HEK293 (cell line): ENCODE results near the gene MRPL33.

Experiments used
- CTCF ChIA-PET: fragments of 350-600 bp; formaldehyde crosslinking; extraction: SDS; loops from one replicate; lab custom pipeline; 2021; ENCODE audit warnings: antibody characterized with exemption; lab: Yijun Ruan, JAX
- POLR2A ChIA-PET: fragments of 300-600 bp; formaldehyde crosslinking; extraction: SDS; loops from one replicate; lab custom pipeline; 2020; ENCODE audit warnings: antibody characterized with exemption, inconsistent platforms; lab: Yijun Ruan, JAX
- H3K27ac ChIP-seq: fragments of 200-500 bp; sonication (Bioruptor generic); 2 replicates; pipeline ENCODE4 v1.5.1; 2014; ENCODE audit warnings: low read depth, low read length, control low read depth, inconsistent platforms; ENCODE audit errors: extremely low read depth
- H3K36me3 ChIP-seq, 2 experiments: fragments of 200-500 bp in 1 of 2; sonication (Bioruptor generic) in 1 of 2; 1 replicate in 1 of 2; 2 replicates in 1 of 2; pipeline ENCODE4 v1.5.1; 2014 to 2017; ENCODE audit warnings: inconsistent platforms in 2 of 2, low read length in 2 of 2; ENCODE audit not compliant: control insufficient read depth in 2 of 2, insufficient read depth in 1 of 2
- H3K4me1 ChIP-seq: fragments of 200-500 bp; sonication (Bioruptor generic); 2 replicates; pipeline ENCODE4 v1.5.1; 2014; ENCODE audit warnings: mild to moderate bottlenecking, low read length, inconsistent platforms; ENCODE audit not compliant: control insufficient read depth, insufficient read depth
- H3K4me3 ChIP-seq: 2 replicates; pipeline ENCODE4 v1.5.1; 2011; ENCODE audit warnings: low read depth, mild to moderate bottlenecking, control low read depth, low read length, moderate library complexity
- H3K9me3 ChIP-seq: fragments of 200-500 bp; sonication (Bioruptor generic); 2 replicates; pipeline ENCODE4 v1.5.1; 2014; ENCODE audit warnings: low read depth, low read length, inconsistent platforms; ENCODE audit not compliant: control insufficient read depth, insufficient read depth
- KLF1 ChIP-seq: fragments of 450-650 bp; formaldehyde crosslinking; IDR thresholded peaks from 2 replicates; pipeline ENCODE4 v1.5.1; 2016; ENCODE audit warnings: missing biosample characterization, missing genetic modification characterization
- KLF10 ChIP-seq: fragments of 450-650 bp; IDR thresholded peaks from 2 replicates; pipeline ENCODE4 v1.5.1; 2018; ENCODE audit warnings: missing biosample characterization, mild to moderate bottlenecking, missing genetic modification characterization
- PRDM4 ChIP-seq: fragments of 450-650 bp; formaldehyde crosslinking; IDR thresholded peaks from 2 replicates; pipeline ENCODE4 v1.5.1; 2017; ENCODE audit warnings: missing biosample characterization, missing genetic modification characterization
- SALL2 ChIP-seq: fragments of 450-650 bp; formaldehyde crosslinking; IDR thresholded peaks from 2 replicates; pipeline ENCODE4 v1.5.0; 2017; ENCODE audit warnings: missing biosample characterization, mild to moderate bottlenecking, missing genetic modification characterization, borderline replicate concordance
- SP7 ChIP-seq: fragments of 450-650 bp; formaldehyde crosslinking; IDR thresholded peaks from 2 replicates; pipeline ENCODE4 v1.5.1; 2016; ENCODE audit warnings: missing biosample characterization, missing genetic modification characterization
- WT1 ChIP-seq: fragments of 450-650 bp; formaldehyde crosslinking; IDR thresholded peaks from 2 replicates; pipeline ENCODE4 v1.5.1; 2016; ENCODE audit warnings: missing biosample characterization, missing genetic modification characterization
- ZFHX2 ChIP-seq: fragments of 450-650 bp; formaldehyde crosslinking; conservative IDR thresholded peaks from 2 replicates; pipeline ENCODE4 v1.5.1; 2016; ENCODE audit warnings: missing biosample characterization, missing genetic modification characterization
- ZFP3 ChIP-seq: fragments of 450-650 bp; formaldehyde crosslinking; IDR thresholded peaks from 2 replicates; pipeline ENCODE4 v1.5.1; 2016; ENCODE audit warnings: low read depth, missing biosample characterization, missing genetic modification characterization
- ZNF148 ChIP-seq: fragments of 450-650 bp; formaldehyde crosslinking; IDR thresholded peaks from 2 replicates; pipeline ENCODE4 v1.5.0; 2017; ENCODE audit warnings: missing biosample characterization, missing genetic modification characterization, borderline replicate concordance
- ZNF16 ChIP-seq: fragments of 450-650 bp; formaldehyde crosslinking; IDR thresholded peaks from 2 replicates; pipeline ENCODE4 v1.5.1; 2016; ENCODE audit warnings: low read depth, missing biosample characterization, missing genetic modification characterization
- ZNF175 ChIP-seq: fragments of 450-650 bp; formaldehyde crosslinking; IDR thresholded peaks from 2 replicates; pipeline ENCODE4 v1.5.1; 2016; ENCODE audit warnings: missing biosample characterization, missing genetic modification characterization
- ZNF184 ChIP-seq: fragments of 450-650 bp; IDR thresholded peaks from 2 replicates; pipeline ENCODE4 v1.5.1; 2018; ENCODE audit warnings: missing biosample characterization, mild to moderate bottlenecking, missing genetic modification characterization
- ZNF24 ChIP-seq: fragments of 450-650 bp; formaldehyde crosslinking; IDR thresholded peaks from 2 replicates; pipeline ENCODE4 v1.5.1; 2016; ENCODE audit warnings: missing biosample characterization, missing genetic modification characterization
- ZNF366 ChIP-seq: fragments of 450-650 bp; formaldehyde crosslinking; conservative IDR thresholded peaks from 2 replicates; pipeline ENCODE4 v1.5.1; 2016; ENCODE audit warnings: missing biosample characterization, missing genetic modification characterization
- ZNF76 ChIP-seq: fragments of 450-650 bp; formaldehyde crosslinking; IDR thresholded peaks from 2 replicates; pipeline ENCODE4; 2016; ENCODE audit warnings: low read depth, missing biosample characterization, missing genetic modification characterization, borderline replicate concordance
- ZSCAN30 ChIP-seq: fragments of 450-650 bp; IDR thresholded peaks from 2 replicates; pipeline ENCODE4 v1.5.1; 2018; ENCODE audit warnings: missing biosample characterization, mild to moderate bottlenecking, missing genetic modification characterization, moderate library complexity
- ZSCAN4 ChIP-seq: fragments of 450-650 bp; formaldehyde crosslinking; IDR thresholded peaks from 2 replicates; pipeline ENCODE4 v1.5.1; 2017; ENCODE audit warnings: missing biosample characterization, missing genetic modification characterization
- ZSCAN5A ChIP-seq: fragments of 450-650 bp; formaldehyde crosslinking; IDR thresholded peaks from 2 replicates; pipeline ENCODE4 v1.5.1; 2016; ENCODE audit warnings: missing biosample characterization, missing genetic modification characterization
- TF ChIP-seq, protein P1 (sequence below): fragments of 450-650 bp; formaldehyde crosslinking; IDR thresholded peaks from 2 replicates; pipeline ENCODE4 v1.5.1; 2016; ENCODE audit warnings: missing biosample characterization, missing genetic modification characterization
- TF ChIP-seq, protein P2 (sequence below): fragments of 450-650 bp; formaldehyde crosslinking; IDR thresholded peaks from 2 replicates; pipeline ENCODE4 v1.5.1; 2016; ENCODE audit warnings: missing biosample characterization, missing genetic modification characterization

MRPL33 gene

GRCh38 chr2:27754831-27755230, 16.7 kb upstream of the MRPL33 start (continued):
- TF ChIP-seq, protein P1, sequence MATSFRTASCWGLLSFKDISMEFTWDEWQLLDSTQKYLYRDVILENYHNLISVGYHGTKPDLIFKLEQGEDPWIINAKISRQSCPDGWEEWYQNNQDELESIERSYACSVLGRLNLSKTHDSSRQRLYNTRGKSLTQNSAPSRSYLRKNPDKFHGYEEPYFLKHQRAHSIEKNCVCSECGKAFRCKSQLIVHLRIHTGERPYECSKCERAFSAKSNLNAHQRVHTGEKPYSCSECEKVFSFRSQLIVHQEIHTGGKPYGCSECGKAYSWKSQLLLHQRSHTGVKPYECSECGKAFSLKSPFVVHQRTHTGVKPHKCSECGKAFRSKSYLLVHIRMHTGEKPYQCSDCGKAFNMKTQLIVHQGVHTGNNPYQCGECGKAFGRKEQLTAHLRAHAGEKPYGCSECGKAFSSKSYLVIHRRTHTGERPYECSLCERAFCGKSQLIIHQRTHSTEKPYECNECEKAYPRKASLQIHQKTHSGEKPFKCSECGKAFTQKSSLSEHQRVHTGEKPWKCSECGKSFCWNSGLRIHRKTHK (tag by site-specific recombination), result no peak
- TF ChIP-seq ZNF175 (tag by site-specific recombination) (no peak), KLF1 (no peak)
- TF ChIP-seq, all 188 proteins: peak for 0

- TF ChIP-seq ZSCAN4 (tag by site-specific recombination), result no peak
- no peak for TF ChIP-seq ZFHX2 (tag by site-specific recombination)
- TF ChIP-seq SALL2 (tag by site-specific recombination), result no peak
- TF ChIP-seq ZNF148 (tag by site-specific recombination), result no peak
- TF ChIP-seq ZNF184 (tag by site-specific recombination), result no peak
- no peak for TF ChIP-seq ZSCAN30 (tag by site-specific recombination)
- TF ChIP-seq ZNF24, result no peak
- no peak for TF ChIP-seq ZNF366 (tag by site-specific recombination)
- TF ChIP-seq ZNF16 (tag by site-specific recombination), result no peak
- no peak for TF ChIP-seq KLF10 (tag by site-specific recombination)
- TF ChIP-seq, protein P2, sequence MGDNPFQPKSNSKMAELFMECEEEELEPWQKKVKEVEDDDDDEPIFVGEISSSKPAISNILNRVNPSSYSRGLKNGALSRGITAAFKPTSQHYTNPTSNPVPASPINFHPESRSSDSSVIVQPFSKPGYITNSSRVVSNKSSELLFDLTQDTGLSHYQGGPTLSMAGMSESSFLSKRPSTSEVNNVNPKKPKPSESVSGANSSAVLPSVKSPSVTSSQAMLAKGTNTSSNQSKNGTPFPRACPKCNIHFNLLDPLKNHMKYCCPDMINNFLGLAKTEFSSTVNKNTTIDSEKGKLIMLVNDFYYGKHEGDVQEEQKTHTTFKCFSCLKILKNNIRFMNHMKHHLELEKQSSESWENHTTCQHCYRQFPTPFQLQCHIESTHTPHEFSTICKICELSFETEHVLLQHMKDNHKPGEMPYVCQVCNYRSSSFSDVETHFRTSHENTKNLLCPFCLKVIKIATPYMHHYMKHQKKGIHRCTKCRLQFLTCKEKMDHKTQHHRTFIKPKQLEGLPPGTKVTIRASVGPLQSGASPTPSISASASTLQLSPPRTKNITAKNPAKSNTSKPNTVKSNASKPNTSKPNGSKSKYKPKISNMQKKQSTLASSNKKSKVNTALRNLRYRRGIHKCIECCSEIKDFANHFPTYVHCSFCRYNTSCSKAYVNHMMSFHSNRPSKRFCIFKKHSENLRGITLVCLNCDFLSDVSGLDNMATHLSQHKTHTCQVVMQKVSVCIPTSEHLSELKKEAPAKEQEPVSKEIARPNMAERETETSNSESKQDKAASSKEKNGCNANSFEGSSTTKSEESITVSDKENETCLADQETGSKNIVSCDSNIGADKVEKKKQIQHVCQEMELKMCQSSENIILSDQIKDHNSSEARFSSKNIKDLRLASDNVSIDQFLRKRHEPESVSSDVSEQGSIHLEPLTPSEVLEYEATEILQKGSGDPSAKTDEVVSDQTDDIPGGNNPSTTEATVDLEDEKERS (tag by site-specific recombination), result no peak
- no peak for TF ChIP-seq ZFP3 (tag by site-specific recombination)
- TF ChIP-seq ZSCAN5A (tag by site-specific recombination), result no peak
- TF ChIP-seq WT1, result no peak
- TF ChIP-seq PRDM4 (tag by site-specific recombination), result no peak
- TF ChIP-seq SP7 (tag by site-specific recombination), result no peak
- TF ChIP-seq ZNF76 (tag by site-specific recombination), result no peak
- ChIA-PET POLR2A (no interaction called here), CTCF (interaction anchor here (0.6 to 2.0 kb wide), 2 partner anchors 37 to 52 kb away, joined by 3 to 12 read pairs; no protein-coding TSS in a partner anchor)
- H3K36me3 ChIP-seq, result no peaks in the 10 kb centered on the region
- no peak overlapping the region for H3K4me3 ChIP-seq
- H3K4me1 ChIP-seq, result no peaks in the 10 kb centered on the region
- H3K27ac ChIP-seq, result no peak overlapping the region
- no peaks in the 10 kb centered on the region for H3K9me3 ChIP-seq
These were observed 15.4 kb upstream of the MRPL33 start for GRCh38 chr2:27756091-27756490.
